ENCODE data around the gene CFAP298. TPM values are rescaled to one million over a fixed set of nuclear protein-coding genes. Genes with fewer than 3 reads are reported as not detected.
"Not testable (repeated sequence)": the region's sequence is repeated elsewhere in the genome, so short reads cannot be mapped to it uniquely, and the experiment has no call there.

CFAP298 gene
- total RNA-seq, 1 experiment from 2014 or later = 96.0 TPM

DNA sequence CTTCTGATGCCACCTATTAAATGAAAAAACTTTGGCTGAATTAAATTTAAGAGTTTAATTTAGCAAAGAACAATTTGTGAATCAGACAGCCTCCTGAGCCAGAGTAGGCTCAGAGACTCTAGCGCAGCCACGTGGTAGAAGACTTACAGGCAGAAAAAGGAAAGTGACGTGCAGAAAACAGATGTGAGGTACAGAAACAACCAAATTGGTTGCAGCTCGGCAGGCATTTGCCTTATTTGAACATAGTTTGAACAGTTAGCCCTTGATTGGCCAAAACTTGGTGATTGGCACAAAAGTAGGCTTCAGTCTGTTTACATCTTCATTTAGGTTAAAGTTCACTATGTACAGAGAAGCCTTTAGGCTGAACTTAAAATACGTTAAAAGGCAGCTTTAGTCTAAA lies 49.8 kb downstream of the CFAP298 start:
- no peaks in the 10 kb centered on the region for H3K9me3 ChIP-seq (ENCODE audit: low read length)
- TF ChIP-seq EZH2phosphoT487 (IDR thresholded peaks at IDR 0.05; ENCODE audit: borderline replicate concordance, low read length) (no peak), EZH2 (IDR thresholded peaks at IDR 0.05; ENCODE audit: low read length, unreplicated experiment) (no peak)
- TF ChIP-seq, protein P1, sequence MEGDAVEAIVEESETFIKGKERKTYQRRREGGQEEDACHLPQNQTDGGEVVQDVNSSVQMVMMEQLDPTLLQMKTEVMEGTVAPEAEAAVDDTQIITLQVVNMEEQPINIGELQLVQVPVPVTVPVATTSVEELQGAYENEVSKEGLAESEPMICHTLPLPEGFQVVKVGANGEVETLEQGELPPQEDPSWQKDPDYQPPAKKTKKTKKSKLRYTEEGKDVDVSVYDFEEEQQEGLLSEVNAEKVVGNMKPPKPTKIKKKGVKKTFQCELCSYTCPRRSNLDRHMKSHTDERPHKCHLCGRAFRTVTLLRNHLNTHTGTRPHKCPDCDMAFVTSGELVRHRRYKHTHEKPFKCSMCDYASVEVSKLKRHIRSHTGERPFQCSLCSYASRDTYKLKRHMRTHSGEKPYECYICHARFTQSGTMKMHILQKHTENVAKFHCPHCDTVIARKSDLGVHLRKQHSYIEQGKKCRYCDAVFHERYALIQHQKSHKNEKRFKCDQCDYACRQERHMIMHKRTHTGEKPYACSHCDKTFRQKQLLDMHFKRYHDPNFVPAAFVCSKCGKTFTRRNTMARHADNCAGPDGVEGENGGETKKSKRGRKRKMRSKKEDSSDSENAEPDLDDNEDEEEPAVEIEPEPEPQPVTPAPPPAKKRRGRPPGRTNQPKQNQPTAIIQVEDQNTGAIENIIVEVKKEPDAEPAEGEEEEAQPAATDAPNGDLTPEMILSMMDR (conservative IDR thresholded peaks at IDR 0.05; ENCODE audit: low read depth, low read length) = no peak
- H3K4me2 ChIP-seq (ENCODE audit: low read length) = no peak overlapping the region
- DNase-seq (no peak), ATAC-seq (no peak)
- ChIA-PET POLR2A (ENCODE audit: unreplicated experiment) (no interaction called here), CTCF (no interaction called here)
- H3K36me3 ChIP-seq (ENCODE audit: low read depth, low read length) = no peaks in the 10 kb centered on the region
- intact Hi-C loops (cut with micrococcal nuclease) = no loop called here
- H3K4me3 ChIP-seq (ENCODE audit: low read length) = no peak overlapping the region
- no peak overlapping the region for H3K27ac ChIP-seq (ENCODE audit: low read length)
- BruUV-seq (replicated peaks) = no TSS peak
- no peaks in the 10 kb centered on the region for H3K27me3 ChIP-seq (ENCODE audit: low read length)
- H3F3A ChIP-seq (ENCODE audit: low read length, unreplicated experiment) = no peaks in the 10 kb centered on the region
- H3K9me2 ChIP-seq (replicated peaks; ENCODE audit: low read length) = no peaks in the 10 kb centered on the region
- no peaks in the 10 kb centered on the region for H3K4me1 ChIP-seq (ENCODE audit: insufficient read depth, low read length)
- no peak overlapping the region for H2AFZ ChIP-seq (ENCODE audit: low read length)
- no peaks in the 10 kb centered on the region for H3K79me2 ChIP-seq (ENCODE audit: low read length)
- no peak overlapping the region for H3K9ac ChIP-seq (ENCODE audit: low read length)
- H4K20me1 ChIP-seq (ENCODE audit: low read length) = no peaks in the 10 kb centered on the region

DNA sequence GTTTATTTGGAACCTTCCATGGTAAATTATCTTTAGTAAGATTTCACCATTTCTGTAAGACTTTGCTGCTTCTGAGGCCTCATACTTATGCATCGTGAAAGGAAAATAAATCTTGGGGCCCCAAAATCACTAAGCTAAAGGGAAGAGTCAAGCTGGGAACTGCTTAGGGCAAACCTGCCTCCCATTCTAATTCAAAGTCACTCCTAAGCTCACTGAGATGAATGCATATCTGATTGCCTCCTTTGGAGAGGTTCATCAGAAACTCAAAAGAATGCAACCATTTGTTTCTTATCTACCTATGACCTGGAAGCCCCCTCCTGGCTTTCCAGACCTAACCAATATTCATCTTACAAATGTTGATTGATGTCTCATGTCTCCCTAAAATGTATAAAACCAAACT lies 50.7 kb downstream of the CFAP298 start:
- H3K9me3 ChIP-seq (ENCODE audit: low read length); H3K79me2 ChIP-seq (ENCODE audit: low read length); DNase-seq; H3F3A ChIP-seq (ENCODE audit: low read length, unreplicated experiment); CTCF ChIA-PET; H4K20me1 ChIP-seq (ENCODE audit: low read length); ATAC-seq; BruUV-seq (replicated peaks); H2AFZ ChIP-seq (ENCODE audit: low read length); H3K27ac ChIP-seq (ENCODE audit: low read length); H3K4me1 ChIP-seq (ENCODE audit: insufficient read depth, low read length); H3K4me2 ChIP-seq (ENCODE audit: low read length); H3K4me3 ChIP-seq (ENCODE audit: low read length); H3K9ac ChIP-seq (ENCODE audit: low read length); H3K27me3 ChIP-seq (ENCODE audit: low read length); intact Hi-C loops (cut with micrococcal nuclease); H3K36me3 ChIP-seq (ENCODE audit: low read depth, low read length); POLR2A ChIA-PET (ENCODE audit: unreplicated experiment); H3K9me2 ChIP-seq (replicated peaks; ENCODE audit: low read length): not testable (repeated sequence)

DNA sequence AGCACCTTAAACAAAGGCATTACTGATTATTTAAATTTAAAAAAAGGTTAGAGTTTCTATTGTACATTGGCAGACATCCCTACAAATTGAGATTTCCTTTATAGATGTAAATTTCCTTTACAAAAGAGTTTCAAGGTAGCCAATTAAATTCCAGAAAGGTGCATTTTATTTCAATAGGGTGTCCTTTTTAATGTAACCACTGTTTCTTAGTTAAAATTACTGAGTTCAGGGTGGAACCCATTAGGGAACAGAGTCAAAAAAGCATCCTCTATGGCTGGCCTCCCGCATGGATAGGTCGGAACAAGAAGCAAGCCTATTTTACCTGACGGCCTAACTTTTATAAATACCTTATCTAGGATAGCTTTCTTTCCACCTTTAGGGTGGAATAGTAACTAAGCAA lies 51.3 kb downstream of the CFAP298 start:
- Histone ChIP-seq H3K79me2 (ENCODE audit: low read length) (no peaks in the 10 kb centered on the region), H2AFZ (ENCODE audit: low read length) (no peak overlapping the region), H3K9ac (ENCODE audit: low read length) (no peak overlapping the region), H3K4me2 (ENCODE audit: low read length) (no peak overlapping the region), H3K27me3 (ENCODE audit: low read length) (no peaks in the 10 kb centered on the region), H3K27ac (ENCODE audit: low read length) (no peak overlapping the region), H3K9me3 (ENCODE audit: low read length) (no peaks in the 10 kb centered on the region), H3K9me2 (replicated peaks; ENCODE audit: low read length) (no peaks in the 10 kb centered on the region), H3K36me3 (ENCODE audit: low read depth, low read length) (no peaks in the 10 kb centered on the region), H3K4me3 (ENCODE audit: low read length) (no peak overlapping the region), H3K4me1 (ENCODE audit: insufficient read depth, low read length) (no peaks in the 10 kb centered on the region), H4K20me1 (ENCODE audit: low read length) (no peaks in the 10 kb centered on the region), H3F3A (ENCODE audit: low read length, unreplicated experiment) (no peaks in the 10 kb centered on the region)
- ChIA-PET POLR2A (ENCODE audit: unreplicated experiment) (no interaction called here), CTCF (no interaction called here)
- ATAC-seq = no peak
- DNase-seq = no peak
- no peak for TF ChIP-seq EZH2 (IDR thresholded peaks at IDR 0.05; ENCODE audit: low read length, unreplicated experiment)
- TF ChIP-seq EZH2phosphoT487 (IDR thresholded peaks at IDR 0.05; ENCODE audit: borderline replicate concordance, low read length) = no peak
- TF ChIP-seq, protein P1 (conservative IDR thresholded peaks at IDR 0.05; ENCODE audit: low read depth, low read length) = no peak
- intact Hi-C loops (cut with micrococcal nuclease) = no loop called here
- no TSS peak for BruUV-seq (replicated peaks)

Measured in PC-3 (cell line).